OCI-LY3 (cell line): Measurements from ENCODE around the gene EPHB1.

Experiments used
- H2AFZ ChIP-seq: fragments of 200-600, 300-600 bp; shearing (Covaris generic); 2 replicates; pipeline ENCODE4 v1.6.0; 2014; ENCODE audit warnings: antibody characterized with exemption, low read depth, low read length
- H3K27ac ChIP-seq: fragments of 200-600, 300-600 bp; sonication (generic); 2 replicates; pipeline ENCODE4 v1.5.1; 2014; ENCODE audit warnings: mild to moderate bottlenecking, low read length, moderate library complexity, mixed read lengths
- H3K27me3 ChIP-seq: fragments of 200-600, 300-600 bp; sonication (generic); 2 replicates; pipeline ENCODE4 v1.6.1; 2014; ENCODE audit warnings: low read depth, low read length, mixed read lengths
- H3K36me3 ChIP-seq: fragments of 200-600, 300-600 bp; sonication (generic); replicated peaks from 2 replicates; pipeline ENCODE3; 2014; ENCODE audit warnings: low read depth, low read length, mixed read lengths
- H3K4me1 ChIP-seq: fragments of 300-600, 200-600 bp; sonication (generic); 2 replicates; pipeline ENCODE4 v1.6.1; 2014; ENCODE audit warnings: low read length, mixed read lengths
- H3K4me2 ChIP-seq: fragments of 200-600, 300-600 bp; sonication (generic); 2 replicates; pipeline ENCODE4 v1.6.1; 2014; ENCODE audit warnings: low read length, mixed read lengths
- H3K4me3 ChIP-seq: fragments of 300-600, 200-600 bp; sonication (generic); 2 replicates; pipeline ENCODE4 v1.5.1; 2014; ENCODE audit warnings: antibody characterized with exemption, mild to moderate bottlenecking, low read length, moderate library complexity
- H3K79me2 ChIP-seq: fragments of 300-600, 200-600 bp; shearing (Covaris generic); 2 replicates; pipeline ENCODE4 v1.6.1; 2014; ENCODE audit warnings: mild to moderate bottlenecking, low read length, mixed read lengths
- H3K9ac ChIP-seq: fragments of 300-600, 200-600 bp; shearing (Covaris generic); 2 replicates; pipeline ENCODE4 v1.6.0; 2014; ENCODE audit warnings: mild to moderate bottlenecking, low read length, moderate library complexity
- H3K9me3 ChIP-seq: fragments of 200-600, 300-600 bp; shearing (Covaris generic); 2 replicates; pipeline ENCODE4 v1.6.1; 2014; ENCODE audit warnings: low read length, mixed read lengths; ENCODE audit not compliant: insufficient read depth
- H4K20me1 ChIP-seq: fragments of 200-600, 300-600 bp; sonication (generic); 2 replicates; pipeline ENCODE4 v1.6.1; 2016; ENCODE audit warnings: low read length, mixed read lengths; ENCODE audit not compliant: insufficient read depth
- EZH2phosphoT487 ChIP-seq: fragments of 200-600 bp; shearing (Covaris generic); IDR thresholded peaks from 2 replicates; pipeline ENCODE4 v1.6.1; 2018; ENCODE audit warnings: antibody characterized with exemption, mixed run types, low read depth
- TF ChIP-seq, protein P1 (sequence below): fragments of 200-600, 300-600 bp; sonication (generic); IDR thresholded peaks from 2 replicates; pipeline ENCODE4 v1.5.1; 2014; ENCODE audit warnings: antibody characterized with exemption, low read length, low read depth

The EPHB1 gene

DNA sequence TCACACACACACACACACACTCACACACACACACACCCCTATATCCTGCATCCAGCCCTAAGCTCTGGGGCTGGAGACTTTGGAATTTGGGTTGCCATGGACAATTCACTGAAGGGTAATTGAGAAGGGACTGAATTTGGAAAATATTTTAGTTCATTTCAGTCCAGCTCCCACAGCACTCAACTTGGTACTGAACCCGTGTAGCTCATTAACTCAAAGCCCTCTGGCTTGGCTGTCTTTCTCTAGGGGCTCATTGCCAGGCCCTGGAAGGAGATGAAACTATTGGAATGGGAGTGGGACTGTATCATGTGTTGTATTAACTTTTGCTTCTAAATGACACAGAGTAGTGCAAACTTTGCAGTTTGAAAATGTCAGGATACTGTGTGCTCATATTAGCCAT lies 157.3 kb downstream of the EPHB1 start:
- H3K9ac ChIP-seq, result no peak overlapping the region
- H3K27me3 ChIP-seq, result no peaks in the 10 kb centered on the region

GRCh38 chr3:134955874-134956273 lies 160.8 kb downstream of the EPHB1 start:
- H3K27me3 ChIP-seq, result no peaks in the 10 kb centered on the region
- H3K4me2 ChIP-seq, result peak overlapping the region; percentile 46
- H3K79me2 ChIP-seq, result peaks cover 95% of the 10 kb centered on the region
- H3K27ac ChIP-seq, result peak overlapping the region; percentile 96
- peaks cover 52% of the 10 kb centered on the region for H3K4me1 ChIP-seq
- H4K20me1 ChIP-seq, result peaks cover 78% of the 10 kb centered on the region
- TF ChIP-seq, protein P1, sequence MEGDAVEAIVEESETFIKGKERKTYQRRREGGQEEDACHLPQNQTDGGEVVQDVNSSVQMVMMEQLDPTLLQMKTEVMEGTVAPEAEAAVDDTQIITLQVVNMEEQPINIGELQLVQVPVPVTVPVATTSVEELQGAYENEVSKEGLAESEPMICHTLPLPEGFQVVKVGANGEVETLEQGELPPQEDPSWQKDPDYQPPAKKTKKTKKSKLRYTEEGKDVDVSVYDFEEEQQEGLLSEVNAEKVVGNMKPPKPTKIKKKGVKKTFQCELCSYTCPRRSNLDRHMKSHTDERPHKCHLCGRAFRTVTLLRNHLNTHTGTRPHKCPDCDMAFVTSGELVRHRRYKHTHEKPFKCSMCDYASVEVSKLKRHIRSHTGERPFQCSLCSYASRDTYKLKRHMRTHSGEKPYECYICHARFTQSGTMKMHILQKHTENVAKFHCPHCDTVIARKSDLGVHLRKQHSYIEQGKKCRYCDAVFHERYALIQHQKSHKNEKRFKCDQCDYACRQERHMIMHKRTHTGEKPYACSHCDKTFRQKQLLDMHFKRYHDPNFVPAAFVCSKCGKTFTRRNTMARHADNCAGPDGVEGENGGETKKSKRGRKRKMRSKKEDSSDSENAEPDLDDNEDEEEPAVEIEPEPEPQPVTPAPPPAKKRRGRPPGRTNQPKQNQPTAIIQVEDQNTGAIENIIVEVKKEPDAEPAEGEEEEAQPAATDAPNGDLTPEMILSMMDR, result no peak
- TF ChIP-seq EZH2phosphoT487, result no peak
- no peak overlapping the region for H2AFZ ChIP-seq
- peak overlapping the region; percentile 6; the same call in 1 of the 2 replicates for H3K4me3 ChIP-seq
- H3K36me3 ChIP-seq, result peaks cover 82% of the 10 kb centered on the region
- H3K9ac ChIP-seq, result peak overlapping the region; percentile 54
- no peaks in the 10 kb centered on the region for H3K9me3 ChIP-seq

More for the DNA sequence above, 157.3 kb downstream of the EPHB1 start:
- Histone ChIP-seq H3K4me1 (peaks cover 42% of the 10 kb centered on the region), H3K27ac (no peak overlapping the region), H4K20me1 (peaks cover 82% of the 10 kb centered on the region), H3K79me2 (peaks cover 94% of the 10 kb centered on the region), H3K9me3 (no peaks in the 10 kb centered on the region), H3K36me3 (peaks cover 78% of the 10 kb centered on the region), H3K4me2 (no peak overlapping the region), H2AFZ (no peak overlapping the region), H3K4me3 (no peak overlapping the region)
- no peak for TF ChIP-seq EZH2phosphoT487
- TF ChIP-seq, protein P1, result no peak

GRCh38 chr3:134956395-134956794 lies 161.3 kb downstream of the EPHB1 start:
- H3K4me2 ChIP-seq, result peak overlapping the region; percentile 46

GRCh38 chr3:134956844-134957243 lies 161.8 kb downstream of the EPHB1 start:
- Histone ChIP-seq H3K4me1 (peaks cover 52% of the 10 kb centered on the region), H3K27me3 (no peaks in the 10 kb centered on the region), H4K20me1 (peaks cover 76% of the 10 kb centered on the region), H3K36me3 (peaks cover 82% of the 10 kb centered on the region), H3K79me2 (peaks cover 94% of the 10 kb centered on the region), H3K4me3 (peak overlapping the region; percentile 14; the same call in 1 of the 2 replicates), H3K27ac (peak overlapping the region; percentile 96), H3K9me3 (no peaks in the 10 kb centered on the region), H3K9ac (peak overlapping the region; percentile 49), H2AFZ (no peak overlapping the region), H3K4me2 (peak overlapping the region; percentile 46)
- TF ChIP-seq, protein P1, result no peak
- no peak for TF ChIP-seq EZH2phosphoT487

More at GRCh38 chr3:134956395-134956794, 161.3 kb downstream of the EPHB1 start:
- peak overlapping the region; percentile 96 for H3K27ac ChIP-seq
- H4K20me1 ChIP-seq, result peaks cover 78% of the 10 kb centered on the region
- TF ChIP-seq, protein P1, result no peak
- no peak for TF ChIP-seq EZH2phosphoT487
- peaks cover 82% of the 10 kb centered on the region for H3K36me3 ChIP-seq
- H2AFZ ChIP-seq, result no peak overlapping the region
- H3K9ac ChIP-seq, result peak overlapping the region; percentile 54
- no peaks in the 10 kb centered on the region for H3K27me3 ChIP-seq
- H3K79me2 ChIP-seq, result peaks cover 95% of the 10 kb centered on the region
- H3K4me3 ChIP-seq, result 0 out of 2 replicates have a peak overlapping the region, but pooled peaks have one; percentile 14
- peaks cover 52% of the 10 kb centered on the region for H3K4me1 ChIP-seq
- H3K9me3 ChIP-seq, result no peaks in the 10 kb centered on the region
